Spleen (tissue), 7 donors: ENCODE data around the gene TTN.

Experiments used
- CTCF ChIP-seq, 11 experiments: fragments of 200-600 bp in 7 of 11; fragments of 450-650 bp in 4 of 11; sonication (generic) in 4 of 11; IDR thresholded peaks in 8 of 11; conservative IDR thresholded peaks in 3 of 11; 1 replicate in 7 of 11; 2 replicates in 4 of 11; pipeline versions ENCODE4 v1.4.0 to v1.8.0; 2016 to 2021; ENCODE audit warnings: antibody characterized with exemption in 11 of 11, inconsistent platforms in 4 of 11, mild to moderate bottlenecking in 1 of 11
- POLR2A ChIP-seq, 3 donors: fragments of 450-650 bp; IDR thresholded peaks; one replicate each; pipeline ENCODE4 v1.5.1; 2017; ENCODE audit warnings: antibody characterized with exemption in 3 of 3, mild to moderate bottlenecking in 1 of 3
- POLR2AphosphoS5 ChIP-seq, 3 donors: sonication (generic); formaldehyde crosslinking; IDR thresholded peaks; one replicate each; pipeline ENCODE4 v1.5.1; 2017; ENCODE audit warnings: antibody characterized with exemption in 3 of 3
- donor health status: DM: no; HTN: no; CAD: no; lungs with moderate emphysema.
- donor health status: DM: no; HTN: no; CAD: no.
- donor health status: DM: no; HTN: no; CAD: no.

GRCh38 chr2:178683877-178684276, 123.3 kb downstream of the TTN start:
- TF ChIP-seq POLR2A (IDR thresholded peaks at IDR 0.05), result no peak
- TF ChIP-seq CTCF (IDR thresholded peaks at IDR 0.05 in 8 of 11, conservative IDR thresholded peaks at IDR 0.05 in 3 of 11), result no peak
- TF ChIP-seq POLR2AphosphoS5 (IDR thresholded peaks at IDR 0.05), result no peak
